ENCODE data around the gene KLHL10.

GRCh38 chr17:41800601-41801373 is 36.8 kb upstream of the KLHL10 start:
- no peak for TF ChIP-seq CTCF (IDR thresholded peaks at IDR 0.05 in 4 of 5, conservative IDR thresholded peaks at IDR 0.05 in 1 of 5)
- no peak for TF ChIP-seq POLR2A (IDR thresholded peaks at IDR 0.05)
